Bronchial epithelial cell (primary cell): ENCODE results near the gene HP. TPM values are rescaled to one million over a fixed set of nuclear protein-coding genes. Genes with fewer than 3 reads are reported as not detected.

Source experiments
- DNase-seq: peaks from one replicate; pipeline ENCODE4 v3.0.0-alpha.2; 2010; ENCODE audit warnings: low read depth
- FAIRE-seq: peaks from 2 replicates; lab custom pipeline; 2011; peaks lifted over from hg19 to GRCh38; lab: Jason Lieb, UNC
- H3K27me3 ChIP-seq: 2 replicates; pipeline ENCODE4 v1.5.1; 2011; ENCODE audit warnings: low read length; ENCODE audit not compliant: control insufficient read depth, insufficient read depth
- H3K36me3 ChIP-seq: 2 replicates; pipeline ENCODE4 v1.5.1; 2011; ENCODE audit warnings: low read length; ENCODE audit not compliant: control insufficient read depth, insufficient read depth
- H3K4me3 ChIP-seq: 2 replicates; pipeline ENCODE4 v1.5.1; 2011; ENCODE audit warnings: mild to moderate bottlenecking, low read depth, low read length, control low read depth
- CTCF ChIP-seq: IDR thresholded peaks from 2 replicates; pipeline ENCODE4 v1.5.1; 2011; ENCODE audit warnings: mild to moderate bottlenecking, moderate library complexity, low read length, control low read depth, inconsistent platforms; ENCODE audit not compliant: insufficient read depth, severe bottlenecking
- total RNA-seq: library from RNA; depleted of rRNA; stranded (reverse); fragments of >200 nt; gene quantifications from 2 replicates; pipeline ENCODE4 v1.2.1, GENCODE V29; 2014

Gene HP
- total RNA-seq, 1 donor from 2014 or later, result not detected

- Histone ChIP-seq H3K27me3 (no peaks in the 10 kb centered on the region), H3K36me3 (peaks cover 33% of the 10 kb centered on the region), H3K4me3 (no peak overlapping the region)
- DNase-seq (no peak), FAIRE-seq (no peak)
- TF ChIP-seq CTCF, result no peak
These were observed 55.0 kb downstream of the HP start for GRCh38 chr16:72109300-72109699.

- TF ChIP-seq CTCF, result no peak
- H3K4me3 ChIP-seq, result no peak overlapping the region
- peaks cover 28% of the 10 kb centered on the region for H3K36me3 ChIP-seq
- no peak for FAIRE-seq
- H3K27me3 ChIP-seq, result no peaks in the 10 kb centered on the region
- DNase-seq, result no peak
These were observed 55.7 kb downstream of the HP start for GRCh38 chr16:72109966-72110530.

Other genes with a start within 250 kb of the HP start
- 29.5 and 45.8 TPM in 2 replicates for gene AP1G1, start 245.7 kb upstream of the HP start, total RNA-seq
- gene ATXN1L, start 208.5 kb upstream of the HP start, total RNA-seq, result 9.2 and 12.9 TPM in 2 replicates
- 8.2 and 9.5 TPM in 2 replicates for gene ZNF821, start 170.3 kb upstream of the HP start, total RNA-seq
- 147 and 157 TPM in 2 replicates for gene IST1, start 159.0 kb upstream of the HP start, total RNA-seq
- not detected in 2 replicates for gene PKD1L3, start 54.1 kb upstream of the HP start, total RNA-seq
- gene DHODH, start 45.8 kb upstream of the HP start, total RNA-seq, result 5.0 and 11.1 TPM in 2 replicates
- gene HPR, start 8.7 kb downstream of the HP start, total RNA-seq, result not detected in 2 replicates
- gene TXNL4B, start 39.1 kb downstream of the HP start, total RNA-seq, result 5.4 and 6.8 TPM in 2 replicates
- 91.6 and 123 TPM in 2 replicates for gene DHX38, start 39.3 kb downstream of the HP start, total RNA-seq
- gene PMFBP1, start 117.7 kb downstream of the HP start, total RNA-seq, result 0.53 and 1.9 TPM in 2 replicates